H1 (cell line): ENCODE measurements around the gene SAA2. TPM values are rescaled to one million over a fixed set of nuclear protein-coding genes. Genes with fewer than 3 reads are reported as not detected.
"Not testable (repeated sequence)": the region's sequence is repeated elsewhere in the genome, so short reads cannot be mapped to it uniquely, and the experiment has no call there.

Experiments used
- CTCF ChIA-PET: fragments of 300-600 bp; sonication (Branson Sonifier 250); formaldehyde crosslinking; loops from one replicate; lab custom pipeline; 2021; ENCODE audit not compliant: partially characterized antibody; lab: Charles Lee
- POLR2A ChIA-PET: fragments of 300-600 bp; sonication (Branson Sonifier 250); formaldehyde crosslinking; loops from one replicate; lab custom pipeline; 2021; ENCODE audit warnings: inconsistent platforms; ENCODE audit not compliant: partially characterized antibody; lab: Charles Lee
- DNase-seq, 2 experiments: peaks; one replicate each; pipeline versions ENCODE4 v3.0.0 to v3.0.0-alpha.2; 2010 to 2022; ENCODE audit warnings: low spot score in 2 of 2, low read depth in 1 of 2, mixed read lengths in 1 of 2
- FAIRE-seq: peaks from 2 replicates; lab custom pipeline; 2011; peaks lifted over from hg19 to GRCh38; lab: Jason Lieb, UNC
- H2AFZ ChIP-seq: 2 replicates; pipeline ENCODE4 v1.8.1; 2012; ENCODE audit warnings: low read length, inconsistent platforms
- H2AK5ac ChIP-seq: 2 replicates; pipeline ENCODE4 v1.6.1; 2013; ENCODE audit warnings: low read depth, low read length
- H2BK120ac ChIP-seq: replicated peaks from 2 replicates; pipeline ENCODE3; 2013; ENCODE audit warnings: low read depth, low read length, inconsistent platforms
- H2BK12ac ChIP-seq: 2 replicates; pipeline ENCODE4 v1.6.1; 2013; ENCODE audit warnings: low read depth, low read length
- H2BK15ac ChIP-seq: 2 replicates; pipeline ENCODE4 v1.6.1; 2013; ENCODE audit warnings: low read length
- H2BK20ac ChIP-seq: 2 replicates; pipeline ENCODE4 v1.6.1; 2013; ENCODE audit warnings: low read length
- H2BK5ac ChIP-seq: 2 replicates; pipeline ENCODE4 v1.6.1; 2013; ENCODE audit warnings: low read depth, low read length
- H3K14ac ChIP-seq: 2 replicates; pipeline ENCODE4 v1.6.1; 2013; ENCODE audit warnings: inconsistent platforms; ENCODE audit not compliant: insufficient read length
- H3K18ac ChIP-seq: 2 replicates; pipeline ENCODE4 v1.6.1; 2013; ENCODE audit warnings: low read length; ENCODE audit errors: extremely low read depth
- H3K23ac ChIP-seq: 2 replicates; pipeline ENCODE4 v1.6.1; 2013; ENCODE audit warnings: inconsistent platforms; ENCODE audit not compliant: insufficient read length
- H3K23me2 ChIP-seq: 2 replicates; pipeline ENCODE4 v1.6.1; 2013; ENCODE audit warnings: low read depth, low read length
- H3K27ac ChIP-seq: 2 replicates; pipeline ENCODE4 v1.6.1; 2011; ENCODE audit warnings: low read depth, low read length, inconsistent platforms
- H3K27me3 ChIP-seq, 4 experiments: replicated peaks in 1 of 4; 1 replicate in 1 of 4; 2 replicates in 3 of 4; pipeline versions ENCODE4 v1.6.1 to v1.8.1; 2011 to 2013; ENCODE audit warnings: low read length in 3 of 4, mild to moderate bottlenecking in 3 of 4, inconsistent platforms in 2 of 4, mixed read lengths in 2 of 4, moderate library complexity in 1 of 4; ENCODE audit not compliant: control insufficient read depth in 3 of 4, insufficient read depth in 3 of 4; ENCODE audit errors: extremely low read depth in 1 of 4
- H3K36me3 ChIP-seq, 4 experiments: 2 replicates each; pipeline versions ENCODE4 v1.6.1 to v1.8.1; 2011 to 2013; ENCODE audit warnings: mild to moderate bottlenecking in 4 of 4, low read length in 3 of 4, moderate library complexity in 2 of 4, control low read depth in 1 of 4, inconsistent platforms in 1 of 4; ENCODE audit not compliant: insufficient read depth in 4 of 4, control insufficient read depth in 2 of 4
- H3K4ac ChIP-seq: replicated peaks from 2 replicates; pipeline ENCODE3; 2013; ENCODE audit warnings: low read length, low read depth, mixed read lengths, inconsistent platforms; ENCODE audit not compliant: insufficient read length
- H3K4me1 ChIP-seq, 4 experiments: replicated peaks in 1 of 4; 1 replicate in 1 of 4; 2 replicates in 3 of 4; pipeline versions ENCODE4 v1.6.1 to v1.8.1; 2011 to 2013; ENCODE audit warnings: low read length in 3 of 4, inconsistent platforms in 2 of 4, mixed read lengths in 1 of 4; ENCODE audit not compliant: insufficient read depth in 4 of 4, control insufficient read depth in 3 of 4
- H3K4me2 ChIP-seq, 2 experiments: 2 replicates each; pipeline versions ENCODE4 v1.6.1 to v1.8.1; 2011 to 2013; ENCODE audit warnings: low read depth in 2 of 2, low read length in 2 of 2, control low read depth in 1 of 2, inconsistent platforms in 1 of 2, mild to moderate bottlenecking in 1 of 2; ENCODE audit not compliant: insufficient read depth in 1 of 2
- H3K4me3 ChIP-seq, 4 experiments: fragments of 200-600, 300-600 bp in 1 of 4; sonication (generic), shearing (Covaris generic), sonication (Bioruptor Twin) in 1 of 4; 2 replicates each; pipeline versions ENCODE4 v1.5.1 to v1.8.1; 2011 to 2016; ENCODE audit warnings: low read length in 4 of 4, low read depth in 3 of 4, control low read depth in 2 of 4, inconsistent platforms in 2 of 4, mild to moderate bottlenecking in 2 of 4, mixed read lengths in 1 of 4, moderate library complexity in 1 of 4; ENCODE audit not compliant: insufficient read depth in 2 of 4; ENCODE audit errors: extremely low read depth in 1 of 4
- H3K56ac ChIP-seq: replicated peaks from 2 replicates; pipeline ENCODE3; 2013; ENCODE audit warnings: low read depth, mild to moderate bottlenecking, mixed read lengths, low read length, inconsistent platforms; ENCODE audit not compliant: insufficient read length
- H3K79me1 ChIP-seq: 2 replicates; pipeline ENCODE4 v1.6.1; 2013; ENCODE audit warnings: low read depth, low read length, control low read depth
- H3K79me2 ChIP-seq, 2 experiments: 2 replicates each; pipeline versions ENCODE4 v1.6.1 to v1.8.1; 2012 to 2013; ENCODE audit warnings: low read length in 2 of 2, mild to moderate bottlenecking in 2 of 2, inconsistent platforms in 1 of 2; ENCODE audit not compliant: insufficient read depth in 2 of 2, control insufficient read depth in 1 of 2
- H3K9ac ChIP-seq, 4 experiments: replicated peaks in 1 of 4; 1 replicate in 1 of 4; 2 replicates in 3 of 4; pipeline versions ENCODE4 v1.6.1 to v1.8.1; 2011 to 2013; ENCODE audit warnings: low read depth in 3 of 4, low read length in 3 of 4, control low read depth in 2 of 4, mild to moderate bottlenecking in 2 of 4, moderate library complexity in 2 of 4, inconsistent platforms in 1 of 4; ENCODE audit errors: extremely low read depth in 1 of 4
- H3K9me3 ChIP-seq, 2 experiments: 2 replicates each; pipeline versions ENCODE4 v1.6.1 to v1.8.1; 2012 to 2013; ENCODE audit warnings: mild to moderate bottlenecking in 2 of 2, moderate library complexity in 2 of 2, control low read depth in 1 of 2, inconsistent platforms in 1 of 2, low read depth in 1 of 2, low read length in 1 of 2, mixed read lengths in 1 of 2; ENCODE audit not compliant: insufficient read depth in 2 of 2
- H4K20me1 ChIP-seq, 2 experiments: replicated peaks in 1 of 2; 2 replicates each; pipeline versions ENCODE3 to v1.8.1; 2011 to 2013; ENCODE audit warnings: inconsistent platforms in 2 of 2, low read length in 2 of 2, mild to moderate bottlenecking in 1 of 2; ENCODE audit not compliant: insufficient read depth in 2 of 2, control insufficient read depth in 1 of 2
- H4K5ac ChIP-seq: 2 replicates; pipeline ENCODE4 v1.6.1; 2013; ENCODE audit warnings: low read length, low read depth, mixed read lengths, inconsistent platforms; ENCODE audit not compliant: insufficient read length
- H4K8ac ChIP-seq: 2 replicates; pipeline ENCODE4 v1.8.0; 2013; ENCODE audit warnings: mild to moderate bottlenecking, moderate library complexity, low read length, inconsistent platforms; ENCODE audit not compliant: insufficient read depth; ENCODE audit errors: extremely low read depth
- H4K91ac ChIP-seq: replicated peaks from 2 replicates; pipeline ENCODE3; 2013; ENCODE audit warnings: low read length, mixed read lengths, inconsistent platforms; ENCODE audit not compliant: insufficient read length
- CEBPB ChIP-seq: IDR thresholded peaks from 2 replicates; pipeline ENCODE4 v1.6.1; 2012; ENCODE audit warnings: low read depth, low read length
- WGBS, 2 experiments: shearing (Covaris generic) in 1 of 2; methylation state at CpG; one replicate each; pipeline versions ENCODE4 v1.1.6 to v1.1.7; 2013 to 2015; ENCODE audit warnings: low lambda C conversion rate in 2 of 2, mixed read lengths in 2 of 2, inconsistent platforms in 1 of 2, low coverage in 1 of 2, missing lambda C conversion rate in 1 of 2; ENCODE audit not compliant: insufficient replicate concordance in 2 of 2, insufficient coverage in 1 of 2, insufficient read length in 1 of 2; ENCODE audit errors: extremely low coverage in 1 of 2, missing lambda C conversion rate in 1 of 2; 5-methylcytosine and 5-hydroxymethylcytosine counted together
- polyA plus RNA-seq, 7 experiments: library from polyadenylated mRNA; depleted of rRNA in 3 of 7; stranded (reverse) in 5 of 7; unstranded in 2 of 7; fragments of >200 nt in 5 of 7; fragments of 200-250 nt in 2 of 7; gene quantifications; 1 replicate in 5 of 7; 2 replicates in 1 of 7; 4 replicates in 1 of 7; pipeline versions ENCODE4 v1.2.1 to v1.2.3, GENCODE V29; 2011 to 2013; ENCODE audit warnings: missing spikeins in 2 of 7, mixed read lengths in 2 of 7
- total RNA-seq: library from RNA; stranded (reverse); fragmentation: NEBNext Ultra II Directional; extraction: Animal tissue kit (Norgen Biotek cat#: 25700); gene quantifications from 2 replicates; pipeline ENCODE4 v1.2.1, GENCODE V29; 2021

SAA2 gene
- total and polyA plus RNA-seq, 2 of the 8 experiments (the other 6 are each of a cell fraction or from before 2014, with no cell fraction given) = not detected

DNA sequence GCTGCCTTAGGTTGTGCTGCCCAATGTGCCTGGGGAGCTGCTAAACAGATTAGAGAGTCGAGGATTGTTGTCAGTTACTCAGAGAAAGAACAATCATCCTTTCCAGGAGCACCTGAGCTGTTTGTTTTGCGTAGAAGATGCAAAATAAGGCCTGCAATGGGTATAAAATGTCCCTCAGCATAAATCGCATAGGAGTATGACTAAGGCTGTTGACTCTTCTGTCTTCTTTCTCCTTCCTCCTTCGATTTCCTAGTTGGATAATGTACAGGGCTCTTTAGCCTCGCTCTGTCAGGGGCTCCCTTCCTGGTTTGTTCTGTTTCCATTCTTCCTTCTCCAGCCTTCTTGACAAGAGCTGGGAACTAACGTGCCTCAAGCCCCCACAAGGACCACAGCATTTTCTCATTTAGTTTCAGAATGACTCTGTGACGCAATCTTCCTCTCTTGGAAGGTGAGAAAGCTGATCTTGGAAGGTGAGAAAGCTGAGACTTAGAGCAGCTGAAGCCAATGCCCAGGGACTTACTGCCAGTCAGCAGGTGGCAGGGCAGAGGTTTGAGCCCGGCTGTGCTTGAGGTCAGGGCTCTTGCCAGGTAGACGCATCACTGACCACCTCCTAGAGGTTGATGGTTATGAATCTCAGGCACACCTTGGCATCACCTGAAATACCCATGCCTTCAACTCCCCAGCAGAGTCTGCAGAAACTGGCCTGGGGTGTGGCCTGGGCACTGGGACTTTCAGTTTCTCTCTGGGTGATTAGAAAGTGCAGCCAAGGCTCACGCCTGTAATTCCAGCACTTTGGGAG is 19.1 kb upstream of the SAA2 start:
- H3K14ac ChIP-seq, CTCF ChIA-PET, H2BK15ac ChIP-seq, H3K56ac ChIP-seq, H3K27me3 ChIP-seq, H3K79me2 ChIP-seq, H2AFZ ChIP-seq, H3K9ac ChIP-seq, H3K4ac ChIP-seq, H2BK120ac ChIP-seq, H4K5ac ChIP-seq, H3K18ac ChIP-seq, H3K4me2 ChIP-seq, H3K27ac ChIP-seq, H2BK20ac ChIP-seq, H3K23me2 ChIP-seq, H4K91ac ChIP-seq, H2BK5ac ChIP-seq, H2AK5ac ChIP-seq, H4K8ac ChIP-seq, FAIRE-seq, H3K79me1 ChIP-seq, H3K4me1 ChIP-seq, H2BK12ac ChIP-seq, H3K9me3 ChIP-seq, H3K23ac ChIP-seq, DNase-seq, H3K4me3 ChIP-seq, H4K20me1 ChIP-seq, H3K36me3 ChIP-seq: not testable (repeated sequence)
- POLR2A ChIA-PET = interaction anchor here (1.7 kb wide), 1 partner anchor 10 kb away, joined by 5 read pairs; no protein-coding TSS in a partner anchor
- 90% methylated on average over 6 of the region's 10 CpGs; no CpG with 5 or more reads in 1 of the 2 experiments for WGBS, 2 experiments
- 0 out of 2 replicates have a peak, but pooled peaks have one; percentile 60 for TF ChIP-seq CEBPB
